ENCODE measurements around the gene AKT3. TPM values are rescaled to one million over a fixed set of nuclear protein-coding genes. Genes with fewer than 3 reads are reported as not detected.
A peak's percentile ranks its signal among the peaks of the same experiment; 100 is the strongest.

Gene AKT3
- total and polyA plus RNA-seq, 2 of the 8 experiments (the other 6 are each of a cell fraction or from before 2014, with no cell fraction given), result 6.0 to 36.4 TPM

- Histone ChIP-seq H3K56ac (replicated peaks; ENCODE audit: insufficient read length, low read depth, low read length) (no peak overlapping the region), H2AFZ (ENCODE audit: low read length) (no peak overlapping the region), H2BK15ac (ENCODE audit: low read length) (no peak overlapping the region), H2AK5ac (ENCODE audit: low read depth, low read length) (no peak overlapping the region), H4K20me1 (replicated peaks in 1 of 2; ENCODE audit: control insufficient read depth in 1 of 2, insufficient read depth in 2 of 2, low read length in 2 of 2) (no peaks in the 10 kb centered on the region), H3K4me2 (ENCODE audit: insufficient read depth in 1 of 2, low read depth in 2 of 2, low read length in 2 of 2) (peak overlapping the region; percentile 48 to 70), H3K36me3 (ENCODE audit: control insufficient read depth in 2 of 4, insufficient read depth in 4 of 4, low read length in 3 of 4) (no peaks in the 10 kb centered on the region), H3K79me1 (ENCODE audit: low read depth, low read length) (no peaks in the 10 kb centered on the region), H4K91ac (replicated peaks; ENCODE audit: insufficient read length, low read length) (no peak overlapping the region), H2BK20ac (ENCODE audit: low read length) (no peak overlapping the region), H2BK120ac (replicated peaks; ENCODE audit: low read depth, low read length) (no peak overlapping the region), H3K9me3 (ENCODE audit: insufficient read depth in 2 of 2, low read depth in 1 of 2, low read length in 1 of 2) (no peaks in the 10 kb centered on the region), H3K23ac (ENCODE audit: insufficient read length) (no peak overlapping the region), H3K27ac (ENCODE audit: low read depth, low read length) (no peak overlapping the region), H3K23me2 (ENCODE audit: low read depth, low read length) (peaks cover 5% of the 10 kb centered on the region), H3K4me3 (ENCODE audit: extremely low read depth in 1 of 4, insufficient read depth in 2 of 4, low read depth in 3 of 4, low read length in 4 of 4) (peak overlapping the region; percentile 55 to 77 (median 68)), H3K4ac (replicated peaks; ENCODE audit: insufficient read length, low read depth, low read length) (no peak overlapping the region), H3K4me1 (replicated peaks in 1 of 4; ENCODE audit: control insufficient read depth in 3 of 4, insufficient read depth in 4 of 4, low read length in 3 of 4) (peaks cover 0 to 4% (median 2%) of the 10 kb centered on the region in 4 experiments; a peak in 3 of 7 replicates), H3K79me2 (ENCODE audit: control insufficient read depth in 1 of 2, insufficient read depth in 2 of 2, low read length in 2 of 2) (peaks cover 0 to 46% of the 10 kb centered on the region in 2 experiments; a peak in 2 of 4 replicates), H2BK5ac (ENCODE audit: low read depth, low read length) (no peak overlapping the region), H3K9ac (replicated peaks in 1 of 4; ENCODE audit: extremely low read depth in 1 of 4, low read depth in 3 of 4, low read length in 3 of 4) (peak overlapping the region in 3 of 4 experiments; percentile 13 to 66 (median 37); a peak in 5 of 7 replicates), H3K14ac (ENCODE audit: insufficient read length) (no peak overlapping the region), H3K18ac (ENCODE audit: extremely low read depth, low read length) (no peak overlapping the region), H2BK12ac (ENCODE audit: low read depth, low read length) (no peak overlapping the region; the same call in 1 of the 2 replicates), H4K5ac (ENCODE audit: insufficient read length, low read depth, low read length) (no peak overlapping the region), H3K27me3 (replicated peaks in 1 of 4; ENCODE audit: control insufficient read depth in 3 of 4, extremely low read depth in 1 of 4, insufficient read depth in 3 of 4, low read length in 3 of 4) (no peaks in the 10 kb centered on the region), H4K8ac (ENCODE audit: extremely low read depth, insufficient read depth, low read length) (no peak overlapping the region)
- peak in 1 of 2 experiments; percentile 72 for DNase-seq (ENCODE audit: low read depth in 1 of 2, low spot score in 2 of 2)
- 3% methylated on average over 15 of the region's 19 CpGs; no CpG with 5 or more reads in 1 of the 2 experiments for WGBS, 2 experiments (ENCODE audit: extremely low coverage in 1 of 2, insufficient coverage in 1 of 2, insufficient read length in 1 of 2, insufficient replicate concordance in 2 of 2, low coverage in 1 of 2, low lambda C conversion rate in 2 of 2, missing lambda C conversion rate in 1 of 2)
- POLR2A ChIA-PET (ENCODE audit: partially characterized antibody), result interaction anchor here (0.6 to 1.0 kb wide), 3 partner anchors 92 to 113 kb away, joined by 3 read pairs; no protein-coding TSS in a partner anchor
- CTCF ChIA-PET (ENCODE audit: partially characterized antibody), result no interaction called here
- FAIRE-seq, result no peak
- TF ChIP-seq KDM5A (IDR thresholded peaks at IDR 0.05; ENCODE audit: low read length) (no peak), MAX (IDR thresholded peaks at IDR 0.05) (no peak; the same call in 1 of the 2 replicates), POLR2AphosphoS5 (IDR thresholded peaks at IDR 0.05; ENCODE audit: low read depth, low read length) (0 out of 2 replicates have a peak, but pooled peaks have one; percentile 18), CEBPB (IDR thresholded peaks at IDR 0.05; ENCODE audit: low read depth, low read length) (no peak), POLR2A (IDR thresholded peaks at IDR 0.05; ENCODE audit: control extremely low read depth in 1 of 2, low read depth in 2 of 2, low read length in 2 of 2) (0 out of 3 replicates have a peak, but pooled peaks of 1 of the 2 experiments have one; percentile 19), SIN3A (conservative IDR thresholded peaks at IDR 0.05 in 1 of 2, IDR thresholded peaks at IDR 0.05 in 1 of 2; ENCODE audit: low read depth in 1 of 2, low read length in 2 of 2) (peak in 1 of 2 experiments; percentile 67; a peak in 2 of 4 replicates), POU5F1 (IDR thresholded peaks at IDR 0.05; ENCODE audit: low read depth, low read length) (no peak), HDAC2 (IDR thresholded peaks at IDR 0.05; ENCODE audit: borderline replicate concordance in 1 of 2, low read depth in 2 of 2, low read length in 2 of 2) (0 out of 4 replicates have a peak, but pooled peaks of 1 of the 2 experiments have one; percentile 23), TAF1 (IDR thresholded peaks at IDR 0.05; ENCODE audit: low read depth, low read length) (0 out of 2 replicates have a peak, but pooled peaks have one; percentile 27), CREB1 (IDR thresholded peaks at IDR 0.05) (peak; percentile 62), ASH2L (IDR thresholded peaks at IDR 0.05; ENCODE audit: low read length) (peak; percentile 73), YY1 (IDR thresholded peaks at IDR 0.05; ENCODE audit: low read depth, low read length) (peak; percentile 76; the same call in 1 of the 2 replicates), FOSL1 (IDR thresholded peaks at IDR 0.05; ENCODE audit: insufficient read depth, low read depth, low read length) (no peak)
These were observed 1.1 kb downstream of the AKT3 start for GRCh38 chr1:243848858-243849420.

Measured in H1 (cell line).